Activated CD4-positive, alpha-beta T cell treated with anti-CD3 and anti-CD28 coated beads, Interleukin-2, amount 50 U/mL, for 16 hours (primary cell): ENCODE data around the gene GLCE.
"Not testable (repeated sequence)": the region's sequence is repeated elsewhere in the genome, so short reads cannot be mapped to it uniquely, and the experiment has no call there.

Experiments used
- DNase-seq: peaks from one replicate; pipeline ENCODE4 v3.0.0-alpha.2; 2020

GLCE gene

GRCh38 chr15:69138963-69139362 is 21.5 kb upstream of the GLCE start:
- no peak for DNase-seq

DNA sequence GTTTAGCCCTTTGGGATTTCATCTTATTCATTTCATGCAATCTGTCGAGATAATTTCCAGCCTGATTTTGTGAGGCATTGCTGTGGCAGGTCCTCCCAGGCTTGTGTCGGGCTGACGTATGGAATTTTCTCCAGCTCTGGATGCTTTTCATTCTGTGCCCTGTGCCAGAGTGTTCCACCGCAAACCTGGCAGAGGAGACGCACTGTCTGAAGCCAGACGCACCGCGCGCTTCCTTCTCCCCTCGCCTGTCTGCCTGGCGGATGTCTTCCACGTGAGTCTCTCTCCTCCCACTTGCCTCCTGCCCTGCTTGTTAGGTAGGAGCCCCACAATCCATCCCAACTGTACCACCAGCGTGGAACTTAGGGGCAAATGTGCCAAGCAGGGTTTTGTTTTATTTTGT is 20.1 kb upstream of the GLCE start:
- DNase-seq: no peak

DNA sequence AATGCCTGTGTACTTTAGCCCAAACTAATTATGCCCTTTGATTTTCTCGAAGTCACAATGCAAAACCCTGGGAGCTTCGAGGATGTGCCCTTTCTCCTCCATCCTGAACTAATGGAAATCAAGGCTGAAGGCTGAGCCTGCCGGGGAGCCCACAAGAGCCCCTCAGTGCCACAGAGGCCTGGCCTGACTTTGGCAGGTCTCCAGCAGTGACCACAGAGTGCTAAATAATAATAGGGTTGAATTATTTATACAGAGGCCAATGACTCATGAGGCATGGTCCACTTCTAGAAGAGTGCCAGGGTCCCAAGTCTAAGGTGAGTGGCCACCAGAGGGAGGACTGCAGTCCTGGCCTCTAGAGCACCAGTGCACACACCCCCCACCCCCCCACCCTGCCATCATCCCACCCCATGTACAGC is 19.1 kb upstream of the GLCE start:
- no peak for DNase-seq

DNA sequence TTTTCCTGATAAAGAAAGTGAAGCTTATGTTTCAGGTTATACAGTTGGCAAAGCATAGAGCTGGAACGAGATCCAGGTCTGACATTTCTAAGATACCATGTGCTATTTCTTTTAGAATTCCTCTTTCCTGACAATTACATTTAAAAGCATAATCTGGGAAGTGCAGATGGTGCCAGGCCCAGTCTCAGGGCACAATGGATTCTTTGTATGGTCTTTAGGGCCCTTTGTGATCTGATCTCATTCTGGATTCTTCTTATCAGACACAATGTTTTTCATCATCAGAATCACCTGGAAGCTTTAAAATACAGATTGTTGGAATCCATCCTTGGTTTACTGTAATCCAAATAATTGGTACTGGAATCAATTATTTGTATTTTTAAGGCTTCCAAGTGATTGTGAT is 18.6 kb upstream of the GLCE start:
- no peak for DNase-seq

DNA sequence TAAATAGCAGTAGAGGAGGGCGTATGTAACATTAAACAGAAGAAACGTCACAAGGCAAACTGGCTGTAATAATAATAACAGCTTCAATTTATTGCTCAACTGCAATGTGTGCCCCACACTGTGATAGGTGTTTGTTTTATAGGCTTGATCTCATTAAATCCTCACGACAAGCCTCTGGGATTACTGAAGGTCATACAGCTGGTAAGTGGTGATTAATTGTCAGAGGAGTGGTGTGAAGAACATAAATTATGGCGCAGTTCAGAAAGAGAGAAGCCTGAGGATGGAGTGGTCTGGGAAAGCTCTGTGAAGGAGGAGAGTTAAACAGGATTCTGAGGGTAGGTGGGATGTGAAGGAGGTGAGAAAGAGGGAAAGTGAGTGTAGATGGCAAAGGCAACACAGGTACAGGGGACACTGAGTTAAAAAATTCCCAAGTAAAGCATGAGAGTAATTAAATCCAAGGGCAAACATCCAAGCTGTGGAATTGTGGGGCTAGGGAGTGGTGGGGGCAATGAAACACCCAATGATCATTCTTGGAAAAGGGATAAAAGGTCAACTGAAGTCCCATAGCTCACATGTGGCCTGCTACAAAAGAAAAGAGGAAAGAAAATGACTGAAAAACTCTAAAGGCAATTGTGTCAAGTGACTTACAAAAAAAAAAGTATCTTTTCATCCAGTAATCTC is 16.5 kb upstream of the GLCE start:
- no peak for DNase-seq

DNA sequence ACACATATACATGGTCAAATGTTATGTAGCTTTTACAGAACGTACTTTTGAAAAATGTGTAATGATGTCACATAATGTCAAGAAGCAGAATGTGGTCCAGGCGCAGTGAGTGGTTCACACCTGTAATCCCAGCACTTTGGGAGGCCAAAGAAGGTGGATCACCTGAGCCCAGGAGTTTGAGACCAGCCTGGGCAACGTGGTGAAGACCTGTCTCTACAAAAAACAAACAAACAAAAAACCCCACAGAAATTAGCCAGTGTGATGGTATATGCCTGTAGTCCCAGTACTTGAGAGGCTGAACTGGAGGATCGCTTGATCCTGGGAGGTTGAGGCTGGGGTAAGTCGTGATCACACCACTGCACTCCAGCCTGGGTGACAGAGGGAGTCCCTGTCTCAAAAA is 15.9 kb upstream of the GLCE start:
- no peak for DNase-seq

GRCh38 chr15:69145149-69145693 is 15.2 kb upstream of the GLCE start:
- DNase-seq: no peak

DNA sequence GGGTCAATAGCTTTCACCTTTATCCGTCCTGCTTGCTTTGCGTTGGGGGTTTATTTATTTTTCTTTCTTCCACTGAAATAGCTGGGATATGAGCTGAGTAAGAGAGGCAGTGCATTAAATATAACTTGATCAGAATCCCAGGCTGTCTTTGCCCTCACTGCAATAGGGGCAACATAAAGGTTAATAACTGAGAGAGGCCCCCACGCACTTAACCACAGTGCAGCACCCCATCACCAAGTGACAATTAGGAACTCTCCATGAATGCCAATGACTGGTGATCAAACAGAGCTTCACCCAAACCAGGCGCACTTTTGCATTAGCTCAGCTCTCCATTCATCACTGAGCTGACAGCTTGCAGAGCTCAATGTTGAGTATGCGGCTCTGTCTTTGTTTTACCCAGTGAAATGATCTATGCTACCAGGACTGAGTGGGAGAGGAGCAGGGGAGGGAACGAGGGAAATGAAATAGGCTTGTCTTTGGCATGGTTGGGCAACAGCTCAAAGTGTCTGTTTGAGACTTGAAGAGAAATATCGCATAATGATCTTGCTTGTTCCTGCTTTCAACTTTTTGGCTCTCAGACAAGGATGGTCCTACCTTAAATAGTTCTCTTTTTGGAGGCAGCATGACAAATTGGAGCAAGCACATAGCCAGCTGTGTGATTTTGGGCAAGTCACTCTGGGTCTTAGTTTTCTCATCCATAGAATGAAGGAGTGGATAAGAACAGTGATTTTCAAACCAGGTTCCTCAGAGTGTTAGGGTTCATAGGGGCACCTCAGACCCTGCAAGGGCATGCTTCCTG is 14.5 kb upstream of the GLCE start:
- no peak for DNase-seq

DNA sequence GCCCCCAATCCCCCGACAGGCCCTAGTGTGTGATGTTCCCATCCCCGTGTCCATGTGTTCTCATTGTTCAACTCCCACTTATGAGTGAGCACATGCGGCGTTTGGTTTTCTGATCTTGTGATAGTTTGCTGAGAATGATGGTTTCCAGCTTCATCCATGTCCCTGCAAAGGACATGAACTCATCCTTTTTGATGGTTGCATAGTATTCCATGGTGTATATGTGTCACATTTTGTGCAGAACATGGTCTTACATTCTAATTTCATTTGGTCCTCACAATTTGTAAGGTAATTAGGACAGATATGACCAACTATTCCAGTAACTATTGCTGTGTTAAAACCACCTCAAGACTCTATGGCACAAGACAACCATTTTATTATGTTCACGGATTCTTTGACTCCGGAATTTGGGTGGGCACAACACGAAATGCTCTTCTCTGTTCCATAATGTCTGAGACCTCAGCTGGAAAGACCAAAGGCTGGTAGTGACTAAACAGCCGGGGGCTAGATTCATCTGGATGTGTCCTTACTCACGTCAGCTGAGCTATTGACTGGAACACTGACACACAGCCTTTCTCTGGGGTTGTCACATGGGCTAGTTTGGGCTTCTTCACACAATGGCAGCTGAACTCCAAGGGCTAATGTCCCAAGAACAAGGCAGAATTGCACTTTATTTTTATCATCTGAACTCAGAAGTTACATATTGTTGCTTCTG is 13.6 kb upstream of the GLCE start:
- no peak for DNase-seq

DNA sequence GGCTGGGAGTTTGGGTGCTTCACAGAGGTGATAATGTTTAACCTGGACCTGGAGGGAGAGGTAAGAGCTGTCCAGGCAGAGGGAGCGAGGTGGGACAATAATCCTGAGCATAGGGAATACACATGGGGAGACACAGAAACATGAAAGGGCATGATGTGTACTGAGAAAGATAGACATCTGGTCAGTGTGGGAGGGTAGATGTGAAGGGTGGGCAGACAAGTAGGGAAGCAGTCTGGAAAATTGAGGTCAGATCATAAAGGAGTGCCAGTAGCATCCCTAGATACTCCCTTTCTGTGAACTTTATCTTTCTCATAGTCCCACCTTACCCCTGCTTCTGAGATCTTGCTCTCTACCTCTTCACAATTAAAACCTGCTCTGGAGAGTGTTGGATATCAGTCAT is 12.0 kb upstream of the GLCE start:
- DNase-seq: no peak

DNA sequence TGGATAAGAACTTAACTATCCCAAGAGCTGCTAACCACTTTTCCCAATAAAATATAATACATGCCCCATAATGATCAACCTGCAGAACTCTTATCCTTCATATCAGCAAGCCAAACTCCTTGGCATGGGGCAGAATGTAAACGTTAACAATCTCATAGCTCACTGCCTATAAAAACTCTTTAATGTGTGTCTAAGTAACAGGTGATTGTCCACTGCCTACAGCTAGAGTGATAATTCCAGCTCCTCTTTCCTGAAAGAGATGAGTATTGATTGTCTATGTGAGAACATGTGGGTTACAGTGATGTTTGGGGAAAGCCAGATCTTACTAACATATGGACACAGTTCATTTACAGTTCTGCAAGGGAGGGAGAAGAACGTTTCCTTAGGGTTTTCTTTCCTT is 11.3 kb upstream of the GLCE start:
- DNase-seq: no peak

DNA sequence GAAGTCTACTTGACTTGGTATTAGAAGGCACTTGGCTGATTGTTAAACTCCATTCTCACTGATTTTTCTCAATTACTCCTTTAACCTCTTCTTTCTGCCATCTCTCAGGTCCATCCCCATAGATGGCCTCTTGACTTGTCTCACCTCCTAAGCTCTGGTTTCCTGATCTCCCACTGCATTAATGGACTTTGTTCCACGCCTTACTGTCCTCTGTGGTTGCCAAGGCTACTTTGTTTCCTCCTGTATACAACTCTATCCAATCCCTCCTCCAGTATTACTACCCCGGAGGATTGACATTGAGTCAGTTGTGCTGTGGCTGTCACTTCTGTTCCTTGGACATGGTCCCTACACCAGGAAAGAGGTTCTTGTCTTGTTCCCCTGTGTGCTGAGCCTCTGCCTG is 10.6 kb upstream of the GLCE start:
- no peak for DNase-seq

- DNase-seq: no peak
Measured at GRCh38 chr15:69150336-69150735, 10.1 kb upstream of the GLCE start.

GRCh38 chr15:69150841-69151240 is 9.6 kb upstream of the GLCE start:
- no peak for DNase-seq

GRCh38 chr15:69153046-69153445 is 7.4 kb upstream of the GLCE start:
- no peak for DNase-seq

DNA sequence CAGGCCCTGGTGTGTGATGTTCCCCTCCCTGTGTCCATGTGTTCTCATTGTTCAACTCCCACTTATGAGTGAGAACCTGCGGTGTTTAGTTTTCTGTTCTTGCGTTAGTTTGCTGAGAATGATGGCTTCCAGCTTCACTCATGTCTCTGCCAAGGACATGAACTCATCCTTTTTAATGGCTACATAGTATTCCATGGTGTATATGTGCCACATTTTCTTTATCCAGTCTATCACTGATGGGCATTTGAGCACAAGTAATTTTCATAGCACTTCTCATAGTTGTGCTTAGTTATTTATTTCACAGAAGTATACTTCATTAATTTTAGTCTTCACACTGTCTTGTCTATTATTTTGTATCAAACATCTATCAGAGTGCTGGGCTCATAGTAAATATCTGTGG is 6.8 kb upstream of the GLCE start:
- not testable (repeated sequence) for DNase-seq

DNA sequence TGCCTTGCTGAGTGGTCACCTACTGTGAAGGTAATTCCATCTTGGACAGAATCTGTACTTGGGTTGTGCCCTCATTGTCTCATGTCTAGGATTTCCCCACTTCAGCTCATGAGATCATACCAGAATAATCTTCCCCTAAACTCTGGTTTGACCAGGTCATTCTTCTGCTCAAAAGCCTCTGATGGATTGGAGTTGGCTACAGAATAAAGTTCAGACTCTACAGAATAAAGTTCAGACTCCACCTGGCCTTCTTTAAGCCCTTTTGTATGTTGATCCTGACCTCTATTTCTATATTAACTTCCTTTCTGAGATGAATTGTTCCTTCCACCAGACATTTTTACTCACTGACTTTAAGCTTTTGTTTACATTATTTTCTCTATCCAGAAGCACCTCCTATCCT is 6.4 kb upstream of the GLCE start:
- no peak for DNase-seq

DNA sequence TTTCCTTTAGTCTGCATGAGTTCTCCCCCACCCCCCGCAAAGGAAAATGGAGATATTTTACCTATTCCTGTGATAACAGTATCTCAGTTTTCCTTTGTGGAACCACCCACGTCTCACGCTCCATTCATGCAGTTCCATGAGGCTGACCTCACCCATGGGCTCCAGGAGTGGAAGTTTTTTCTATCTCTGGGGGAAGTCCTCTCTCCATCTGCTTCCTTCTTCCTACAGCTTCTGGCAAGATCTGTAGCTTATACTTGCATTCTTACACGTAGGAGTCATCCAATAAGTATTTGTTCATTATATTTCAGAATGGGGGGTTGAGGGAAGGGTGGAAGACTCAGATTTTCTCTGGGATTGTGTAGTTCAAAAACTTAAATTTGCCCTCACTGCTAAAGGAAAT is 5.8 kb upstream of the GLCE start:
- no peak for DNase-seq

DNA sequence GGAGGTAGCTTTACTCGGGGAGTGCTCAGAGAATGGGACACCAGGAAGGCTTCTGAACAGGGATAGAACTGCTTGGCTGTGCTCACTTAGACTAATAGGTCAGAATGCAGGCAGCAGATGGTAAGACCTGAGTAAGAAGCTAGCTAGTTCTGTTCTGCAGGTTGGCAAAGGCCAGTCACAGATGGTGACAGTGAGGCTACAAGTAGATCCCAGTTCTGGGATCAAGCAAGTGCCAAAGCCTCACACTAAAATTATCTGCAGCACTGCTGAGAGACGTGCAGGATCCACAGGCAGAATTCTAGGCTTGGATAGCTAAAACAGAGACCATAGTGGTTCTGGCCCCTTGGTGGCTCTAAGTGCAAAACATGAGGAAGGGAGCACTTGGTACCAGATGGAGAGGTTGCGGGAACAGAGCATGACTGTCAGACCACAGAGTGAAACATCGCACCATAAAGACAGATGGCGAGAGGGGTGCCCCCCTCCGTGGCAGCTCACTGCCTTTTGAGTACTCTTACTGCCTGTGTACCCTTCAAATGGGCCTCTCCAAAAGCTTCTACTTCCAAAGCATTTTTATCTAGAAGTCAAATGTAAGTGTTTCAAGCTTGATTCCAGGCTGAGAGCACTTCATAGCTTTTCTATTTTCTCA is 3.6 kb upstream of the GLCE start:
- no peak for DNase-seq

DNA sequence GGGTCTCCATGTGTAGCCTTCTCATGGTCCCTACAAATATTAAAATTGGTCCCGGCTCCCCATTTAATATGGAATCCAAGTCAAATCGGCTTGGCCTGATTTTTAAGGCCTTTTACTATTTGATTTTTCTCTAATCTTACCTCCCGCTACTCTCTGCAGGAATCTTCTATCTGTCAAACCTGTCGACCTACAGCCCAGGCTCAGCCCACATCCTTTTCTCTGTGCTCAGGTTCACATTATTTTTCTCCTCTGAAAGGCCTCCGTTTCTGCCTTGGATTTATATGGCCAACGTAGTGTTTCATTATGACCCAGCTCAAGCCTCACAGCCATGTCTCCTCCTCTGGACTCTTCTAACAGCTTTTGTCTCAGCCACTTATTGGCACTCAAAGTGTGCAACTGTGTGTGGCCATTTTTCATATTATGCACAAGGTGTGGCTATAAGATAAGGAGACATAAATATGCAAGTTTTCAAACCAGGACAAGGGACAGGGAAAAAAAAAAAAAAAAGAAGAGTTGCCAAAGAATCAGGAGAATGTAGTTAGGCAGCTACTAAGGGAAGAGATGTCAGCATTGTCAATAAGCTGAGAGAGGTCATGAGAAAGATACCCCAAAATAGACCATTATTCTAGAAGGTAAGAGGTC is 2.1 kb upstream of the GLCE start:
- no peak for DNase-seq

DNA sequence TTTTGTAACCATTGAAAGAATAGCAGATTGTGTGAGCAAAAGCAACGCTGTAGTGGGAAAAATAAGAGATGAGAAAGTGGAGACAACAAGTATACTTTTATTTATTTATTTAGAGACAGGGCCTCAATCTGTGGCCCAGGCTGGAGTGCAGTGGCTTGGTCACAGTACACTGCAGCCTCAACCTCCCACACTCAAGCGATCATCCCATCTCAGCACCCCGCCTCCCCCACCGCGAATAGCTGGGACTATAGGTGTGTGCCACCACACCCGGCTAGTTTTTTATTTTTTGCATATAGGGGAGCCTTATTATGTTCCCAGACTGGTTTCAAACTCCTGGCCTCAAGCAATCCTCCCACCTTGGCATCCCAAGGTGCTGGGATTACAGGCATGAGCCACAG is 1.6 kb upstream of the GLCE start:
- no peak for DNase-seq

- no peak for DNase-seq
Measured at GRCh38 chr15:69159805-69160140, 662 bp upstream of the GLCE start.
